NCI-H524 treated with DMSO at 0.1 percent for 48 hours (cell line): ENCODE results near the gene LIX1.
"Not testable (repeated sequence)": the region's sequence is repeated elsewhere in the genome, so short reads cannot be mapped to it uniquely, and the experiment has no call there.

Experiments used
- DNase-seq: peaks from one replicate; lab custom pipeline; 2025; lab: John Stamatoyannopoulos, UW

Gene LIX1

DNA sequence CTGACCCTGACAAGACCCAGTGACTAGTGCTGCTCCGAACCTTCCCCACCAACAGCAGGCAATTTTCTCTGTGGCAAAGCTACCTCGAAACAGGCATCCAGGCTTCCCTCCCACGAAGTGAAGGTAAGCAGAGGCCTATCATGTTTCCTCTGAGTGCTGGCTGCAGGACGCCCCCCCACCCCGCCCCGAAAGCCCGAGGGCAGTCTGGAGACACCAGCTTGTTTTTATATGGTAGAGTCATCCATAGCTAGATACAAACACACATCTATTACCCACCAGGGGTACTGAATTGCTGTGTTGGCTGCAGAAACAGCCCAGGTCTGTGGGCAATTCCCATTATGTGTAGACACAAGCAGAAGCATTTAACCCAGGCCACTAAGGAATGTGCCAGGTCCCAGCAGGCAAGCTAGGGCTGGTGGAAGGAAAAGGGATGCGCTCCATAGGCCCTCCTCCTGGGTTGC lies 40.4 kb downstream of the LIX1 start:
- DNase-seq, result no peak

DNA sequence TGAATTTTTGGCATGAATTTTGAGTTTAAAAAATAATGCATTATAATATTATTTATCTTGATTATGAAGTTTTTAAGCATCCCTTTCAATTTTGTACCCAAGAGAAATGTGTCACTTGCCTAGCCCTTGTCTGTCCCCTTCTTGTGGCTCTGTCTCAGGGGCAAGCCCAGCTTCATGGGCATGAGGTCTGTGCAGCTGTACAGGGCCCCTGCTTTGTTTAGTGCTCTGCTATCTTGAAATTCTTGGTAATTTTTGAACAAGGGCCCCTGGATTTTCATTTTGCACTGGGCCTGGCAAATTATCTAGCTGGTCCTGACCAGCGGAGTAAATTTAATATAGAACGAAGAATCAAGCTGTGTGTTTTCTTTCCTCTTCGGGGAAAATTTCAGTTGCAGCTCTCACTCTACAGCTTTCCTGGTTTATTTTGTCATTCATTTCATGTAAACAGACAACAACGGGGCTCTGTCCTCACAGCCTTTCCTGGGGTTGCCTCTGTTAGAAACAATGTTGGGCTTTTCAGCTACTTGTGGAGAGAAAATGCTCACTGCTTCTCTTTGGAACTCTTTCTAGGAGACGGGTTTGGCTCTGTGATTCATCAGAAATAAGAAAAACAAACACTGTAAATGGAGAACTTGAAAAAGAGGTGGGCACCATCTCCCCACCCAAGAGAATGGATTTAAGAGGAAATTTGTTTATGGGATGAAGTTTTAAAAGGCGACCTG lies 41.1 kb downstream of the LIX1 start:
- no peak for DNase-seq

DNA sequence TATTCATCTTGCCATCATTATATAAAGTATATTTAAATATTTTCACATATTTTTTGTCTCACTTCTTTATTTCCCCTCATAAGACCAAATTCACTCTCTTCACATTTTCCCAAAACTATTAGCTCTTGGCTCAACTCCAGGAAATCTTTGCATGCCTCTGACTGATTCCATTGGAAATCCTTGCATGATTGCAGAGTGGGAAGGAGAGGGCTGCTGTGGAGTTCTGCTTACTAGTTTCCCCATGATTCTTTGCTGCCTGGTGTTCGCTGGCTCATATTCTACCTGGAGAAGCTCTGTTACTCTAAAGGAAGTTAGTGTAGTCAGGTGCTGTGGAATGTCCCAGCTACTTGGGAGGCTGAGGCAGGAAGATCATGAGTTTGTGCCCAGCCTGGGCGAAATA lies 41.9 kb downstream of the LIX1 start:
- DNase-seq, result no peak

DNA sequence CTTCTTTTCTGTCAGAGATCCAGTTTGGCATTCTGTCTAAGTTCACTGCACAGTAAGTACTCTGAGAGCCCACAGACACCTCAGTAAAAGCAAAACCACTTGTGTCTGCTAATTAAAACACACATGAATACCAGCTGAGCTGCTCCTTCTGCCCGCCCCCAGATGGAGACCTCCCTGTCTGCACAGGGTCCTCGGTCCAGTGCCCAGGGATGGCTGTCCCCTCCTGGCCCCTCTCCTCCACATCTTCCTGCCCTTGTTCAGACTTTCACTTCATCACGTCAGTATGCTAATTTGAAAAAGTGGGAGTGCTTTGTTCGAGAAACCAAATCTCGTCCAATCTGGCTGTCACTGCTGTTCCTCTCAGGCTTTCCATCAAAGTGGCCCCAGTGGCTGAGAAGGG lies 43.5 kb downstream of the LIX1 start:
- DNase-seq, result no peak

DNA sequence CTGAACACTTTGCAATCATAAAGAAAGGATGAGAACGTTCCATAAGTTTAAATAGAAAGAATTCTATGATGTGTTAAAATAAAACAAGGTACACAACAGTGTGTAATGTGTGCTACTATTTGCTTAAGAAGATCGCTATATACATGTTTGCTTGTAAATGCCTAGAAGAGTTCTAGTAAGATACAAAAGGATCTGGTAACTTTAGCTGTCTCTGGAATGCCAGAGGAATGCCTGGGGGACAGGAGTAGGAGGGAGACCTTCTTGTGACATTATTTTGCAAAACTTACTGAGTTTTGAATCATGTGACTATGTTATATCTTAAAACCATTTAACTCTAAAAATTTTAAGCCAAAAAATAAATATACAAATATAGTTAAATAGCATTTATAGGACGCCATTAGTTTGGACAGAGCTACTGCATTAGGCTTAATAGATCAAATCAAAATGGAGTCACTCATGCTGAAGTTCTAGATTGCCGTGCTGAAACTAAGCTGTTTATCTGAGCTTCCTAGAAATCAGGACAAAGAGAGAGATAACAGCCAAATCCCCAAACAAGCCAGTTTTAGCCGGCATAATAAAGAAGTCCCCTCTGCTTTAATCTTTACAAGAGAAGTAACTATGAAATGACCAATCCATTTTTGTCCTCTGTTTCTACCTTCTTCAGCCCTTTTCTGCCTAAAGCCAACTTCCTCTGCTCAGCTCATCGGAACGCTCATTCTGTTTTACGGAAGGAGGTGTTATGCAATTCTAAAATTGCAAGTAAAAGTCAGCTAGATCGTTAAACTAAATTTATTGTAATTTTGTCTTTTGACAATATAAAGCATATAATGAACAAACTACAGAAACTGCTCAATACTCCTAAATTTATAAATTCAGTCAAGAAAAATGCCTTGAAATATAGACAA lies 44.8 kb downstream of the LIX1 start:
- DNase-seq, result no peak

DNA sequence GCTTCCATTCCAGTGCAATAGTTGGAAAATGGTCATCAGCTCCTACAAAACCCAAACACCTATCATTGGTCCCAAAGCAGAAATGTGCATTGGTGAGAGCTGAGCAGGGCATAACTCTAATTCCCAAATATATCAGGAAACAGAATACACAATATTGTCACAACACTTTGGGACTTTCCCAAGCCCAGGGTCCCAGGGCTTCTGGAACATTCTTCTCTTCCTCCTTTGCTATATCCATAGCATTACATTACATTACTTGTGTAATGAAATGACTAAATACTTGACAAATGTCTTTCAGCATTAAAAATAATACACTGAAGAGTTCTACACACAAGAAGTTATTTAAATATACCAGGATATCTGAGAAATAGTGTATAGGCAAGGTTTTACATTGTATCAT lies 45.6 kb downstream of the LIX1 start:
- DNase-seq, result no peak

DNA sequence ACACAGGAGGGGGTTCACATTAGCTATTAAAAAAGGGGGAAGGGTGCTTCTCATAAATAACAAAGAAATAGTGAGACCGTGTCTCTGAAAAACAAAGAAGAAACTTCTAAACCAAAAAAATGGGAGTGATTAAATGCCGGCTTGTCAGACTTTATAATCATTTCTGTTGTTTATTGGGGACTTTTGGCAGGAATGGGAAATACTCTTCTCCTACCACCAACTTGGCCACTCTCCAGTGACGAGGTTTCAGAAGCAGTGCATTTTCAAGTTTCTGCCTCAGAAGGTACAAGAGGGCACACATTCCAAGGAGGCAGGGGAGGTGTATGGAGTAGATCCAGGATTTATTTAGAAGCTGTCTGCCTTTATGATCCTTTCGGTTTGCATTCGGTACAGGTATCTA lies 46.2 kb downstream of the LIX1 start:
- no peak for DNase-seq

DNA sequence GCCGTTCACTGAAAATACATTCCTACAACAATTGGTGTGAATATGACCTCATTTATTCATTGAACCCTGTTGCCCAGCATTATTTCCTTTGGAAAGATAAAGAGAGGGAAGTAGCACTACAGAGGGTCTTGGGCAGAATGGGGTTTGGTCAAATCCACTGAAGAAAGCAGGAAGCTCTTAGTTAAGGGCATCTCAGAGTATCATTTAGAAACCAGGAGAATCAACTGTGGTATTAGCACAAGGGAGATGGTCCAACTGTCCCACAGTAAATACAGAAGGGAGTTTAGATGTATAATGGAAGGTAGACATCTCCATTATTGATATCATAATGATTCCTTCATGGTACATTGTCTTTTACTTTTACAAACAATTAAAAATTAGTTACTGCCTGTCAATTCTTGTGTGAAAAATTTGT lies 47.1 kb downstream of the LIX1 start:
- no peak for DNase-seq

DNA sequence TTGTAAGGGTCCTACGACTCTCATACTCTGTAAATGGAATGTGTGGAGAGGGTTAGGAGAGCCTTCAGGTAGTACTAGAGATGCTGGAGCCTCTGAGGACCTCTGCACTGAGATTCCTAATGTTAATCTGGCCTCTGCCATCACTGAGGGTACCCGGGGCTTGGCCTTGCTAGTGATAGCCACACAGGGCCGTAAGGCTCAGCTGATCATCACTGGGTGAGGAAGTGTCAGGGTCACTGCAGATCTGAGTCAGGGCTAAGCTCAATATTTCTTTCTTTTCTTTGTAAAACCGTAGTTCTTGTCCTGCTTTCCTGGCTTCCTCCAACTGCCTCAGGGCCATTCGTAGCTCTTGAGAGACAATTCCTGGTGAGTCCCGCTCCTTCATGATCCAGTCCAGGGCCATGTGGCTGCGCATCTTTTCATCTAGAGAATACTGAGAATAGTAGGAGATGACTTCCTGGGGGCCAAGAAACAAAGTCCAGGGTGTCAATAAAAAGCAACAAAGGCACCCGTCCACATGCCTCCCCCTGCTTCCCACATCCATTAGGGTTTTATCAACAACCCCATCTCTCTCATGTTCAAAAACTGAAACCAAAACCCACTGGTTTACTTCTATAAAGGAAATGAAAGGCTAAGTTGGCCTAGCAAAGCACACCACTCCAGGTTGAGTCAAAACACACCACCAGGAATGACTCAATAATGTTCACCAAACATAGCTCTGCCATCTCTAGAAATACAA lies 47.7 kb downstream of the LIX1 start:
- DNase-seq, result no peak

DNA sequence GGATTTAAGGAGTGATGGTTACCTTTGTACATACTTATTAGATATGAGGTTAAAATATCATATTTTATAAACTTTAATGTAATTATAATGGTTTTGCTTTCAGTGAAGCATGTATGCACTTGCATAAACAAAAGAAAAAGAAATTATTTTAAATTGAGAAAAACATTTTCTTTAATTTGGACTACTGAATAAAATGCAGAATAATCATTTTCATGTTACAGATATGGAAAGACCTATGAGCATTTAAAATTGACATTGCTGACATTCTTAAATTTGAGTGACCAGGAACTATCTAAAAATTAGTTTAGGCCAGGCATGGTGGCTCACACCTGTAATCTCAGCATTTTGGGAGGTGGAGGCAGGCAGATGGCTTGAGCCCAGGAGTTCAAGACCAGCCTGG lies 49.2 kb downstream of the LIX1 start:
- no peak for DNase-seq

DNA sequence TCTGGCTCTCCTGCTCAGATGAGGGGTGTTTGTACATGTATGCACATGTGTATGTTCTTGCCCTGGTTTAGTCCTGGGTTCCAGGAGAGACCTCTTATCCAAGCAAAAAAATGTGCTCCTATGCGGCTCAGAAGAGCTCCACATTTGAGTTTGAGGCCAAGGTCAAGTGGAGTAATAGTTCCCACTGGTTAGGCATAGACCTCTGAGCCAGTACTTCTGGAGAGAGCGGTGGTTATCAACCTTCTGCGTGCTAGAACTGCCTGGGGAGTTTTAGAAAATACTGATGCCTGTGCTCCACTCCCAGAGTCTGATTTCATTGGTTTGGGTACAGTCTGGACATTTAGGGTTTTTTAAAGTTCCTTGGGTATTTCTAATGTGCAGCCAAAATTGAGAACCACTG lies 51.5 kb downstream of the LIX1 start:
- DNase-seq, result no peak

DNA sequence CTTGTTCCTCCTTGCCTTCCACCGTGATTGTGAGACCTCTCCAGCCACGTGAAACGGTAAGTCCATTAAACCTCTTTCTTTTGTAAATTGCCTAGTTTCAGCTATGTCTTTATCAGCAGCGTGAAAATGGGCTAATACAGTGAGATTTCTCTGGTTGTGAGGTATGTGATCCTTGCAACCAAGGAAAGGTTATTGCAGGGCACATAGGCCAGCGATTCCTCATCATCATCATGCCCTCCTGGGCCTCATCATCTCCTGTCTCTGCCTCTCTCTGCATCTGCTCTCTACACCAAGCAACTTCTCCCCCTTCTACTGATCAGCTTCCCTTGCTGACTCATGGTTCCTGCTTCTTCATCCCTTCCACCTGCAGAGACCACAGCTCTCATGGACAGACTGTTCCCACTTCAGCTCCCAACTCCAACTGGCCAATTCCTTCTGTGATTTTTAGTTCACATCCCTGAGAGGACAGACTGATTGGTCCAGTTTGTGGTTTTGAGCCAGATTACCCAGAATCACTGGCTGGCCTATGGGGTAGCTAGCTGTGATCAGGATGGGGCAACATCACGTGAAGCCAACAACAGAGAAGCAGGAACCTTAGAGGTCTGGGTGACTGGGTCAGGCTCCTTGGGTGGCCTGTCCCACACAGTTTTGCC lies 53.1 kb downstream of the LIX1 start:
- DNase-seq, result no peak

DNA sequence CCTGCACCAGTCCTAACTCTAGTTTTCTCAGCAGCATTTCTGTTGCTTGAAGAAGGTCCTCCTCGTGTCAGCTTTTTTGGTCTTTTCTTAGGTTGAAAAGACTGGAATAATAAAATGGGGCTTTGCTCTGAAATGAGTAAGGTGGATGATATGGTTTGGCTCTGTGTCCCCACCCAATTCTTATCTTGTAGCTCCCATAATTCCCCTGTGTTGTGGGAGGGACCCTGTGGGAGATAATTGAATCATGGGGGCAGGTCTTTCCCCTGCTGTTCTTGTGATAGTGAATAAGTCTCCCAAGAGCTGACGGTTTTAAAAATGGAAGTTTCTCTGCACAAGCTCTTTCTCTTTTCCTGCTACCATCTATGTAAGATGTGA lies 53.6 kb downstream of the LIX1 start:
- no peak for DNase-seq

DNA sequence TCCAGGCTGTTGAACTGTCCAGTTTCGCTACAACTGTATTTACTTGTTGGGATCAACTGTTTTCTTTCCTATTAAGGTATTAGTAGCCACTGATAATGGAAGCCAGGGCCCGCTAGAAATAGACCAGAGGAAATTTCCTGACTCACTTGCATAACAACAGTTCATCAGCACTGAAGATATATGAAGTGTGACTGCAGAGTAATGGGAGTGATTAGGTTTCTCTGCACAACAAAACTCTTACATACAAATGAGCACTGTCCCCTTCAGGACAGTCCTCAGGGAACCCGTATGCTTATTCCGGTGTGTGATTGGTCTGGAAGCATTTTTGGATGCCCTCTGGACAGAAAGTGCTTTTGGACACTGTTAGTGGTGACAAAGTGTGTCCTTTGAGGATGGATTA lies 55.3 kb downstream of the LIX1 start:
- DNase-seq, result no peak

DNA sequence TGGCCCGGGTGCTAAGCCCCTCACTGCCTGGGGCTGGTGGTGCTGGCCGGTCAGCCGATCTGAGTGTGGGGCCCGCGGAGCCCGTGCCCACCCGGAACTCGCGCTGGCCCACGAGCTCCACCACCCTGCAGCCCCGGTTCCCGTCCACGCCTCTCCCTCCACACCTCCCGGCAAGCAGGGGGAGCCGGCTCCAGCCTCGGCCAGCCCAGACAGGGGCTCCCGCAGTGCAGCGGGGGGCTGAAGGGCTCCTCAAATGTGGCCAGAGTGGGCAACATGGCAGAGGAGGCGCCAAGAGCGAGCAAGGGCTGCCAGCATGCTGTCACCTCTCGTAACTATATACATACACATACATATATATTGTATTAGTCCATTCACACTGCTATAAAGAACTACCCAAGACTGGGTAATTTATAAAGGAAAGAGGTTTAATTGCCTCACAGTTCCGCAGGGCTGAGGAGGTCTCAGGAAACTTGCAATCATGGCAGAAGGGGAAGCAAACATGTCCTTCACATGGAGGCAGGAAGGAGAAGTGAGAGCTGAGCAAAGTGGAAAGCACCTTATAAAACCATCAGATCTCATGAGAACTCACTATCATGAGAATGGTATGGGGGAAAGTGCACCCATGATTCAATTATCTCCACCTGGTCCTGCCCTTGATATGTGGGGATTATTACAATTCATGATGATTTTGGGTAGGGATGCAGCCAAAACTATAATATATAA lies 56.8 kb downstream of the LIX1 start:
- no peak for DNase-seq

DNA sequence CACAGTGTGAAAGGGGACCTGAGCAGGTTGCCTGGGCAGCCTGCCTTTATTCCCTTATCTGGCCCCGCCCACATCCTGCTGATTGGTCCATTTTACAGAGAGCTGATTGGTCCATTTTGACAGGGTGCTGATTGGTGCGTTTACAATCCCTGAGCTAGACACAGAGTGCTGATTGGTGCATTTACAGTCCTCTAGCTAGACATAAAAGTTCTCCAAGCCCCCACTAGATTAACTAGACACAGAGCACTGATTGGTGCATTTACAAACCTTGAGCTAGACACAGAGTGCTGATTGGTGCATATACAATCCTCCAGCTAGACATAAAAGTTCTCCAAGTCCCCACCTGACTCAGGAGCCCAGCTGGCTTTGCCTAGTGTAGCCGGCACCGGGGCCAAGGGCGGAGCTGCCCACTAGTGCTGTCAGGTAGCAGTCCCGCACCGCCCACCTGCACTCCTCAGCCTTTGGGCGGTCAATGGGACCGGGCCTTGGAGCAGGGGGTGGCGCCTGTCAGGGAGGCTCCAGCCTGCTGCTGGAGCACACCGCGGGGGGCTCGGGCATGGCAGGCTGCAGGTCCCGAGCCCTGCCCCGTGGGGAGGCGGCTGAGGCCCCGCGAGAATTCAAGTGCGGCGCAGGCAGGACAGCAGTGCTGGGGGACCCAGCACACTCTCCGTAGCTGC lies 57.5 kb downstream of the LIX1 start:
- DNase-seq, result not testable (repeated sequence)

DNA sequence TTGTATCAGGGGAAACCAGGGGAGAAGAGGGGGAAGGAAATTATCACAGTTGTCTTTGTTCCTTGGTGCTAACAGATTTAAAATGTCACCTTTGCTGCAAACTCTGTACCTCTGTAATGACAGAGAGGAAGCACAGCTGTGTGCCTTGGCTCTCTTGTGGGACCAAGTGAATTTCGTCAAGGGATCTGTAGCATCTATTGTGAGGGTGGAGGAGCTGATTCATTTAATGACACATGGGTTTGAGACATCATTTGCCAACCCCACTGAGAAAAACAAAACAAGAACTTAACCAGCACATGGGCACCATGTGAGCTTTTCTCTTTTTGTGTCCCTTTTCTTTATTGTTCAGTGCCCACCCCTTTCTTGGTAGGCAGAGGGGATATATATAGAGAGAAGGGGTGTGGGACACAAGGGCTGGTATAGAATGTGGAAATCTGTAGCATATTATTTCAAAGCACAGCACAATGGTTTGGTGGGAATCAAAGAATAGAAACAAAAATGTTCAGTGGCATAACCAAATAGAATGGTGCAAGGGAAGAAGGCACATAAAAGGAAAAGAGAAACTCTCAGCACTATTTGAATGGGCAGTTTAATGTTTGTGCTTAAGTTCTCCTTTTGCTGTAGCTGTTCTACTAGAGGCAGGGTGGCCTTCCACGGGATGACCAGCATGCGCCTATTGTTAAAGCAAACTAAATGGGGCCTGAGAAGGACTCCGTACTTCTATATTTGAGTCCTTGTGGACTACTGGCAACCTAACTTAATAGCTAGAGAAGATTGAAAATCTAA lies 63.3 kb downstream of the LIX1 start:
- DNase-seq, result no peak

DNA sequence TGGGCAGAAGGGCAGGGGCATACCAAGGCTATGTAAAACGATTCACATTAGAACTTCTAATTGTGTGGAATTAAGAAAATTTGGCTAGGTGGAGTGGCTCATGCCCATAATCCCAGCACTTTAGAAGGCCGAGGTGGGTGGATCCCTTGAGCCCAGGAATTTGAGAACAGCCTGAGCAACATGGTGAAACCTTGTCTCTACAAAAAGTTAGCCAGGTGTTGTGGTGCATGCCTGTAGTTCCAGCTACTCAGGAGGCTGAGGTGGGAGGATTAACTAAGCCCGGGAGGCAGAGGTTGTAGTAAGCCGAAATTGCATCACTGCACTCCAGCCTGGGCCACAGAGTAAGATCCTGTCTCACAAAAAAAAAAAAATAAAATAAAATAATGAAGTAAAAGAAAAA lies 65.2 kb downstream of the LIX1 start:
- DNase-seq, result no peak

DNA sequence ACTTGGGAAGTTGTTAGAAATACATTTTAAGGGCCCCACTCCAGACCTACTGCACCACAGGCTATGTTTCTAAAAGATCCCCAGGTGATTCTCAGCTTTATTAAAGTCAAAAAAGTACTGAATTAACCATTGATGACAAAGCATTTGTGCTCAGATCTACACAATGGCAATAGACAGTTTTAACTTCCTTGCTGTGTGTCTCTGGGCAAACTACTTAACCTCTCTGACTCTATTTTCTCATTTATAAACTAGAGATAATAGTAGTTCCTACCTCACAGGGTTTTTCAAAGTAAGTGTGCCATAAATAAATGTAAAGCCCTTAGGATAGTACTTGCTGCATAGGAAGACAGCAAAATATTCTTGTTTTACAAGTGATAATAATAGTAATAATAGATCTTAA lies 66.3 kb downstream of the LIX1 start:
- no peak for DNase-seq

DNA sequence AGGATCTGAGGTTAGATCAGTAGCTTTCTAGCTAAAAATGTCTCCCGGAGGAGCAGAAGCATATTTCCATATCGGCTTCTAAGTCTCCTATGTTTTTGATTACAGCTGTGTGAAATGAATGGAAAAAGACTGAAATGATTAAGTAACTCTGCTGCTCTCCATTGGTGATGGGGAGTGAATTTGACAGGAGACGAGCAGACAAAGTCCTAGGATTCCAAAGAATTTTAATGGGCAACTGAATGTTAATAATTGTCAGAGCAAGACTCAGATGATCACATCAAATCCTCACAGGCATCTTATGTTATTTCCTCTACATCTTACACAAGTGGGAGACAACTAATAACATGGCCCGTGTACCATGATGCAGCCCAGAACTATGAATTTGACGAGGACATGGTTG lies 66.8 kb downstream of the LIX1 start:
- DNase-seq, result no peak
